ENCODE data around the gene GP1BB.
A peak's percentile ranks its signal among the peaks of the same experiment; 100 is the strongest.

GRCh38 chr22:19756288-19757128 lies 33.2 kb downstream of the GP1BB start:
- TF ChIP-seq, protein P1, sequence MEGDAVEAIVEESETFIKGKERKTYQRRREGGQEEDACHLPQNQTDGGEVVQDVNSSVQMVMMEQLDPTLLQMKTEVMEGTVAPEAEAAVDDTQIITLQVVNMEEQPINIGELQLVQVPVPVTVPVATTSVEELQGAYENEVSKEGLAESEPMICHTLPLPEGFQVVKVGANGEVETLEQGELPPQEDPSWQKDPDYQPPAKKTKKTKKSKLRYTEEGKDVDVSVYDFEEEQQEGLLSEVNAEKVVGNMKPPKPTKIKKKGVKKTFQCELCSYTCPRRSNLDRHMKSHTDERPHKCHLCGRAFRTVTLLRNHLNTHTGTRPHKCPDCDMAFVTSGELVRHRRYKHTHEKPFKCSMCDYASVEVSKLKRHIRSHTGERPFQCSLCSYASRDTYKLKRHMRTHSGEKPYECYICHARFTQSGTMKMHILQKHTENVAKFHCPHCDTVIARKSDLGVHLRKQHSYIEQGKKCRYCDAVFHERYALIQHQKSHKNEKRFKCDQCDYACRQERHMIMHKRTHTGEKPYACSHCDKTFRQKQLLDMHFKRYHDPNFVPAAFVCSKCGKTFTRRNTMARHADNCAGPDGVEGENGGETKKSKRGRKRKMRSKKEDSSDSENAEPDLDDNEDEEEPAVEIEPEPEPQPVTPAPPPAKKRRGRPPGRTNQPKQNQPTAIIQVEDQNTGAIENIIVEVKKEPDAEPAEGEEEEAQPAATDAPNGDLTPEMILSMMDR (IDR thresholded peaks at IDR 0.05; ENCODE audit: low read length) = peak; percentile 71
- TF ChIP-seq EZH2 (optimal IDR thresholded peaks at IDR 0.05; ENCODE audit: low read depth, low read length) = no peak
- no peak for TF ChIP-seq EZH2phosphoT487 (IDR thresholded peaks at IDR 0.05; ENCODE audit: low read length)
